ENCODE results near the gene THSD7A. TPM values are rescaled to one million over a fixed set of nuclear protein-coding genes. Genes with fewer than 3 reads are reported as not detected.

Gene THSD7A
- total and polyA plus RNA-seq, 10 of the 15 experiments (the other 5 are each of a cell fraction or from before 2014, with no cell fraction given), result 0.03 to 0.09 (median 0.03) TPM; not detected in 7

GRCh38 chr7:11589251-11589650, 242.7 kb downstream of the THSD7A start:
- FAIRE-seq (no peak), DNase-seq (ENCODE audit: low read depth, low spot score) (no peak), ATAC-seq (no peak)
- Histone ChIP-seq H3K27me3 (replicated peaks in 1 of 2; ENCODE audit: control insufficient read depth in 2 of 2, insufficient read depth in 2 of 2, low read length in 1 of 2) (no peaks in the 10 kb centered on the region), H3K79me2 (ENCODE audit: control insufficient read depth, insufficient read depth, low read length) (no peaks in the 10 kb centered on the region), H4K20me1 (ENCODE audit: control insufficient read depth, insufficient read depth) (no peaks in the 10 kb centered on the region), H3K9me3 (replicated peaks; ENCODE audit: control insufficient read depth, insufficient read depth, low read length) (no peaks in the 10 kb centered on the region), H2AFZ (ENCODE audit: control insufficient read depth, low read depth, low read length) (no peak overlapping the region), H3K9ac (ENCODE audit: control insufficient read depth, insufficient read depth, low read length) (no peak overlapping the region), H3K27ac (ENCODE audit: control insufficient read depth, insufficient read depth) (no peak overlapping the region), H3K4me3 (no peak overlapping the region), H3K4me1 (ENCODE audit: control insufficient read depth, insufficient read depth, low read length) (no peaks in the 10 kb centered on the region), H3K36me3 (ENCODE audit: control insufficient read depth in 2 of 2, insufficient read depth in 2 of 2, low read length in 1 of 2) (no peaks in the 10 kb centered on the region), H3K4me2 (ENCODE audit: control insufficient read depth, insufficient read depth) (no peak overlapping the region)
- ChIA-PET CTCF (no interaction called here), POLR2A (no interaction called here), RAD21 (ENCODE audit: unreplicated experiment) (no interaction called here), SMC1A (ENCODE audit: uncharacterized antibody, unreplicated experiment) (no interaction called here)
- TF ChIP-seq PRDM15 (CRISPR knock-in tag; IDR thresholded peaks at IDR 0.05) (no peak), KDM1A (IDR thresholded peaks at IDR 0.05; ENCODE audit: borderline replicate concordance) (no peak), NR2C2 (IDR thresholded peaks at IDR 0.05; ENCODE audit: borderline replicate concordance, control insufficient read depth, insufficient read length, low read depth) (no peak), MTA2 (IDR thresholded peaks at IDR 0.05; ENCODE audit: low read depth) (no peak), PBX3 (IDR thresholded peaks at IDR 0.05; ENCODE audit: insufficient replicate concordance, low read depth, low read length) (no peak), POLR2AphosphoS5 (IDR thresholded peaks at IDR 0.05; ENCODE audit: low read length) (no peak)
- 32% methylated on average over 4 of the region's 4 CpGs for WGBS (ENCODE audit: insufficient coverage, insufficient replicate concordance, low lambda C conversion rate, missing lambda C conversion rate)
- no TSS peak for BruUV-seq (replicated peaks)
- intact Hi-C loops (cut with micrococcal nuclease; ENCODE audit: unreplicated experiment), result no loop called here
- in situ Hi-C loops (cut with MboI), result no loop called here
